OCI-LY1 (cell line): Measurements from ENCODE around the gene BEAN1.

Source experiments
- H2AFZ ChIP-seq: fragments of 200-600 bp; sonication (generic), shearing (Covaris generic); 2 replicates; pipeline ENCODE4 v1.6.0; 2014; ENCODE audit warnings: antibody characterized with exemption, mild to moderate bottlenecking, low read length
- H3F3A ChIP-seq: fragments of 200-600 bp; sonication (generic), shearing (Covaris generic); 2 replicates; pipeline ENCODE4 v1.6.0; 2014; ENCODE audit warnings: mild to moderate bottlenecking, antibody characterized with exemption, low read length, moderate library complexity; ENCODE audit not compliant: insufficient read depth
- H3K27ac ChIP-seq: fragments of 200-600 bp; sonication (generic); 2 replicates; pipeline ENCODE4 v1.5.1; 2014; ENCODE audit warnings: low read length, mixed run types, mild to moderate bottlenecking, low read depth; ENCODE audit not compliant: poor library complexity, severe bottlenecking
- H3K27me3 ChIP-seq: fragments of 200-600 bp; sonication (generic); 2 replicates; pipeline ENCODE4 v1.6.0; 2014; ENCODE audit warnings: antibody characterized with exemption, mild to moderate bottlenecking, low read length, moderate library complexity; ENCODE audit not compliant: insufficient read depth
- H3K36me3 ChIP-seq: fragments of 200-600 bp; sonication (generic); 2 replicates; pipeline ENCODE4 v1.6.1; 2014; ENCODE audit warnings: mild to moderate bottlenecking, antibody characterized with exemption, low read length, moderate library complexity, mixed read lengths; ENCODE audit not compliant: insufficient read depth
- H3K4me1 ChIP-seq: fragments of 200-600 bp; sonication (generic); 2 replicates; pipeline ENCODE4 v1.5.1; 2014; ENCODE audit warnings: mild to moderate bottlenecking, low read length, moderate library complexity; ENCODE audit not compliant: insufficient read depth, severe bottlenecking
- H3K4me2 ChIP-seq: fragments of 200-600 bp; sonication (generic), shearing (Covaris generic); 2 replicates; pipeline ENCODE4 v1.6.1; 2014; ENCODE audit warnings: low read length
- H3K4me3 ChIP-seq: fragments of 200-600 bp; sonication (generic); 2 replicates; pipeline ENCODE4 v1.5.1; 2014; ENCODE audit warnings: low read length, low read depth, mild to moderate bottlenecking, mixed read lengths; ENCODE audit not compliant: poor library complexity, severe bottlenecking
- H3K79me2 ChIP-seq: fragments of 200-600 bp; shearing (Covaris generic); 2 replicates; pipeline ENCODE4 v1.6.1; 2016; ENCODE audit warnings: mixed run types, low read length, mixed read lengths; ENCODE audit not compliant: insufficient read depth
- H3K9ac ChIP-seq: fragments of 200-600 bp; sonication (generic), shearing (Covaris generic); 2 replicates; pipeline ENCODE4 v1.6.1; 2014; ENCODE audit warnings: mild to moderate bottlenecking, low read length, mixed read lengths
- H3K9me2 ChIP-seq: fragments of 200-600 bp; sonication (generic), shearing (Covaris generic); 2 replicates; pipeline ENCODE4 v1.6.1; 2014; ENCODE audit warnings: low read depth, mild to moderate bottlenecking, low read length, mixed read lengths
- H3K9me3 ChIP-seq: fragments of 200-600 bp; shearing (Covaris generic); 2 replicates; pipeline ENCODE4 v1.6.1; 2014; ENCODE audit warnings: low read length, mixed read lengths
- H4K20me1 ChIP-seq: fragments of 200-600 bp; sonication (generic), shearing (Covaris generic); 2 replicates; pipeline ENCODE4 v1.6.0; 2016; ENCODE audit warnings: mild to moderate bottlenecking, low read length; ENCODE audit not compliant: insufficient read depth
- CTCF ChIP-seq: fragments of 200-600 bp; sonication (generic), shearing (Covaris generic); IDR thresholded peaks from 2 replicates; pipeline ENCODE4 v1.5.1; 2017; ENCODE audit warnings: mild to moderate bottlenecking, antibody characterized with exemption, low read length, moderate library complexity, mixed read lengths
- EZH2 ChIP-seq: fragments of 200-600 bp; sonication (generic), shearing (Covaris generic); IDR thresholded peaks from 2 replicates; pipeline ENCODE4 v1.8.0; 2017; ENCODE audit warnings: borderline replicate concordance, mixed run types, mild to moderate bottlenecking, antibody characterized with exemption, low read length, moderate library complexity, mixed read lengths

Gene BEAN1

GRCh38 chr16:66401610-66402009 lies 25.5 kb upstream of the BEAN1 start:
- no peak overlapping the region for H3K4me3 ChIP-seq
- H3K27ac ChIP-seq: no peak overlapping the region
- no peak overlapping the region for H3K4me2 ChIP-seq
- H3K36me3 ChIP-seq: no peaks in the 10 kb centered on the region
- no peaks in the 10 kb centered on the region; the same call in 1 of the 2 replicates for H3K9me3 ChIP-seq
- no peak overlapping the region for H3K9ac ChIP-seq
- no peak overlapping the region for H2AFZ ChIP-seq
- TF ChIP-seq CTCF (no peak), EZH2 (no peak)
- H3K79me2 ChIP-seq: no peaks in the 10 kb centered on the region
- no peaks in the 10 kb centered on the region for H4K20me1 ChIP-seq
- peaks cover 2% of the 10 kb centered on the region for H3K4me1 ChIP-seq
- peaks cover 7% of the 10 kb centered on the region; the same call in 1 of the 2 replicates for H3K27me3 ChIP-seq
- H3K9me2 ChIP-seq: no peaks in the 10 kb centered on the region
- no peaks in the 10 kb centered on the region for H3F3A ChIP-seq

GRCh38 chr16:66402166-66402565 lies 24.9 kb upstream of the BEAN1 start:
- Histone ChIP-seq H2AFZ (no peak overlapping the region), H3K9me3 (no peaks in the 10 kb centered on the region; the same call in 1 of the 2 replicates), H3K4me2 (no peak overlapping the region), H3K79me2 (no peaks in the 10 kb centered on the region), H4K20me1 (no peaks in the 10 kb centered on the region), H3K27ac (no peak overlapping the region), H3F3A (no peaks in the 10 kb centered on the region), H3K9ac (no peak overlapping the region), H3K9me2 (no peaks in the 10 kb centered on the region), H3K4me3 (no peak overlapping the region), H3K36me3 (no peaks in the 10 kb centered on the region), H3K27me3 (peaks cover 11% of the 10 kb centered on the region), H3K4me1 (peaks cover 7% of the 10 kb centered on the region)
- no peak for TF ChIP-seq CTCF
- TF ChIP-seq EZH2: no peak

- no peak overlapping the region for H3K9ac ChIP-seq
- H3K4me1 ChIP-seq: peaks cover 8% of the 10 kb centered on the region
- H3K9me2 ChIP-seq: no peaks in the 10 kb centered on the region
- no peaks in the 10 kb centered on the region for H3K79me2 ChIP-seq
- no peaks in the 10 kb centered on the region; the same call in 1 of the 2 replicates for H3K9me3 ChIP-seq
- peaks cover 11% of the 10 kb centered on the region for H3K27me3 ChIP-seq
- no peaks in the 10 kb centered on the region for H3F3A ChIP-seq
- H2AFZ ChIP-seq: no peak overlapping the region
- TF ChIP-seq CTCF (no peak), EZH2 (no peak)
- H4K20me1 ChIP-seq: no peaks in the 10 kb centered on the region
- no peak overlapping the region for H3K4me2 ChIP-seq
- H3K27ac ChIP-seq: no peak overlapping the region
- no peak overlapping the region for H3K4me3 ChIP-seq
- H3K36me3 ChIP-seq: no peaks in the 10 kb centered on the region
Measured at GRCh38 chr16:66402591-66403230, 24.4 kb upstream of the BEAN1 start.
